HepG2 (cell line): ENCODE results near the gene SECTM1. TPM values are rescaled to one million over a fixed set of nuclear protein-coding genes. Genes with fewer than 3 reads are reported as not detected.

Source experiments
- ATAC-seq: fragments of 200-7000 bp; cut with Tn5 transposase; 3 replicates; pipeline ENCODE4 v1.9.1; 2020; ENCODE audit warnings: mild to moderate bottlenecking, moderate library complexity
- BruUV-seq: library from RNA; stranded (reverse); fragments of 400-500 nt; replicated peaks from 2 replicates; lab custom pipeline; 2021; lab: Mats Ljungman, UMichigan
- CTCF ChIA-PET: fragments of 300-600 bp; formaldehyde crosslinking; extraction: SDS; loops from one replicate; lab custom pipeline; 2021; ENCODE audit warnings: low total read pairs, inconsistent platforms, low intra/inter-chr PET ratio; lab: Yijun Ruan, JAX
- POLR2A ChIA-PET: fragments of 350-600 bp; sonication (Branson Sonifier 250); formaldehyde crosslinking; loops from one replicate; lab custom pipeline; 2020; ENCODE audit warnings: antibody characterized with exemption, inconsistent platforms; lab: Yijun Ruan, JAX
- DNase-seq: peaks from one replicate; pipeline ENCODE4 v3.0.0-alpha.2; 2015; ENCODE audit warnings: low spot score
- FAIRE-seq: peaks from 3 replicates; lab custom pipeline; 2011; peaks lifted over from hg19 to GRCh38; lab: Jason Lieb, UNC
- H2AFZ ChIP-seq: one replicate; pipeline ENCODE4 v1.6.1; 2011; ENCODE audit warnings: low read length, inconsistent platforms
- H3K27ac ChIP-seq: fragments of 300-600 bp; 3 replicates; pipeline ENCODE4 v1.8.0; 2011; ENCODE audit warnings: mixed run types, mild to moderate bottlenecking, mixed read lengths, low read length, inconsistent platforms; ENCODE audit not compliant: insufficient read depth; ENCODE audit errors: extremely low read length
- H3K27me3 ChIP-seq, 2 experiments: fragments of 200-600 bp in 1 of 2; 2 replicates in 1 of 2; 3 replicates in 1 of 2; pipeline versions ENCODE4 v1.6.0 to v1.8.0; 2011; ENCODE audit warnings: low read length in 2 of 2, mild to moderate bottlenecking in 2 of 2, moderate library complexity in 2 of 2, inconsistent platforms in 1 of 2; ENCODE audit not compliant: insufficient read depth in 2 of 2, control insufficient read depth in 1 of 2
- H3K36me3 ChIP-seq, 2 experiments: fragments of 200-600 bp in 1 of 2; replicated peaks in 1 of 2; 2 replicates in 1 of 2; 3 replicates in 1 of 2; pipeline versions ENCODE4 v1.5.1 to v1.8.0; 2011; ENCODE audit warnings: low read length in 2 of 2, inconsistent platforms in 1 of 2; ENCODE audit not compliant: insufficient read depth in 2 of 2, control insufficient read depth in 1 of 2
- H3K4me1 ChIP-seq: 2 replicates; pipeline ENCODE4 v1.5.1; 2012; ENCODE audit warnings: low read length, inconsistent platforms; ENCODE audit not compliant: insufficient read depth
- H3K4me2 ChIP-seq: 2 replicates; pipeline ENCODE4 v1.6.0; 2011; ENCODE audit warnings: low read depth, low read length, inconsistent platforms
- H3K4me3 ChIP-seq, 3 experiments: fragments of 200-600 bp in 1 of 3; sonication (generic), shearing (Covaris generic) in 1 of 3; replicated peaks in 1 of 3; 2 replicates each; pipeline ENCODE4 v1.5.1; 2011 to 2016; ENCODE audit warnings: low read length in 3 of 3, inconsistent platforms in 2 of 3, low read depth in 2 of 3, mild to moderate bottlenecking in 2 of 3, control low read depth in 1 of 3, mixed read lengths in 1 of 3; ENCODE audit not compliant: insufficient read depth in 1 of 3
- H3K79me2 ChIP-seq: one replicate; pipeline ENCODE4 v1.6.1; 2011; ENCODE audit warnings: low read length, inconsistent platforms; ENCODE audit not compliant: insufficient read depth
- H3K9ac ChIP-seq: 2 replicates; pipeline ENCODE4 v1.6.0; 2011; ENCODE audit warnings: mild to moderate bottlenecking, low read depth, low read length, inconsistent platforms; ENCODE audit not compliant: insufficient read depth
- H3K9me3 ChIP-seq: 2 replicates; pipeline ENCODE4 v1.5.1; 2012; ENCODE audit warnings: mild to moderate bottlenecking, low read length
- H4K20me1 ChIP-seq: 2 replicates; pipeline ENCODE4 v1.6.0; 2011; ENCODE audit warnings: inconsistent platforms, mild to moderate bottlenecking, low read length, moderate library complexity; ENCODE audit not compliant: insufficient read depth
- BORCS8-MEF2B ChIP-seq: sonication (generic); formaldehyde crosslinking; IDR thresholded peaks from 2 replicates; pipeline ENCODE4 v1.8.0; 2022; ENCODE audit warnings: mild to moderate bottlenecking, missing genetic modification reagents
- DNMT3B ChIP-seq: conservative IDR thresholded peaks from 2 replicates; pipeline ENCODE4 v1.6.1; 2016; ENCODE audit warnings: missing biosample characterization, control low read depth
- FIP1L1 ChIP-seq: fragments of 200-400 bp; formaldehyde crosslinking; IDR thresholded peaks from 2 replicates; pipeline ENCODE4 v1.6.1; 2018; ENCODE audit warnings: low read depth, mild to moderate bottlenecking, low read length, moderate library complexity, borderline replicate concordance; ENCODE audit not compliant: insufficient read depth
- KDM6A ChIP-seq: IDR thresholded peaks from 2 replicates; pipeline ENCODE4 v1.6.1; 2016; ENCODE audit warnings: low read depth
- KMT2B ChIP-seq: IDR thresholded peaks from 2 replicates; pipeline ENCODE4 v1.6.1; 2016; ENCODE audit warnings: missing genetic modification reagents, missing compliant biosample characterization
- PTBP1 ChIP-seq: fragments of 200-400 bp; formaldehyde crosslinking; IDR thresholded peaks from 2 replicates; pipeline ENCODE4 v1.6.1; 2018; ENCODE audit warnings: low read length, low read depth; ENCODE audit not compliant: poor library complexity, severe bottlenecking
- ZBTB1 ChIP-seq: sonication (generic); formaldehyde crosslinking; IDR thresholded peaks from 2 replicates; pipeline ENCODE4 v1.4.0; 2020; ENCODE audit warnings: missing genetic modification reagents, borderline replicate concordance
- ZC3H4 ChIP-seq: sonication (generic); formaldehyde crosslinking; IDR thresholded peaks from 2 replicates; pipeline ENCODE4 v1.4.0; 2020; ENCODE audit warnings: missing genetic modification reagents, borderline replicate concordance
- ZFYVE20 ChIP-seq: sonication (generic); formaldehyde crosslinking; IDR thresholded peaks from 2 replicates; pipeline ENCODE4 v1.8.0; 2023; ENCODE audit warnings: low read depth, mild to moderate bottlenecking, moderate library complexity, missing genetic modification reagents, borderline replicate concordance
- WGBS: methylation state at CpG from one replicate; pipeline ENCODE4 v1.1.6; 2017; ENCODE audit warnings: low lambda C conversion rate; 5-methylcytosine and 5-hydroxymethylcytosine counted together
- in situ Hi-C: cut with HindIII; loops from 2 replicates; pipeline ENCODE4 v1.10.0; 2017; ENCODE audit warnings: low pct_unique_long_range_greater_than_20kb; ENCODE audit not compliant: extremely low pct_ligation_motif_present
- intact Hi-C: fragments of 100-400 bp; cut with micrococcal nuclease; formaldehyde crosslinking; loops from one replicate; pipeline ENCODE4 v1.10.0; 2022; ENCODE audit not compliant: unreplicated experiment
- polyA plus RNA-seq, 8 experiments: library from polyadenylated mRNA; depleted of rRNA in 3 of 8; stranded (reverse) in 7 of 8; unstranded in 1 of 8; fragments of >200 nt; fragmentation: Illumina TruSeq in 4 of 8; extraction: Trizol in 4 of 8; gene quantifications; 2 replicates each; pipeline versions ENCODE4 v1.2.1 to v1.2.3, GENCODE V29; 2011 to 2016; ENCODE audit warnings: low read depth in 4 of 8, missing spikeins in 1 of 8, mixed read lengths in 1 of 8; ENCODE audit not compliant: insufficient read depth in 1 of 8
- total RNA-seq, 5 experiments: library from RNA; depleted of rRNA; stranded (reverse); fragments of >200 nt; fragmentation: Illumina TruSeq; extraction: Trizol; gene quantifications; 2 replicates each; pipeline ENCODE4 v1.2.3, GENCODE V29; 2016; ENCODE audit warnings: low read depth in 1 of 5
- TF ChIP-seq, protein P1 (sequence below): sonication (generic); formaldehyde crosslinking; IDR thresholded peaks from 2 replicates; pipeline ENCODE4 v1.5.1; 2020; ENCODE audit warnings: missing genetic modification reagents, mild to moderate bottlenecking, borderline replicate concordance
- TF ChIP-seq, protein P2 (sequence below): sonication (generic); formaldehyde crosslinking; IDR thresholded peaks from 2 replicates; pipeline ENCODE4 v1.4.0; 2020; ENCODE audit warnings: missing genetic modification reagents, mild to moderate bottlenecking, borderline replicate concordance
- TF ChIP-seq, protein P3 (sequence below): sonication (generic); formaldehyde crosslinking; IDR thresholded peaks from 2 replicates; pipeline ENCODE4 v1.4.0; 2020; ENCODE audit warnings: low read depth, mild to moderate bottlenecking, missing genetic modification reagents

SECTM1 gene
- total and polyA plus RNA-seq, 2 of the 13 experiments (the other 11 are each of a cell fraction or from before 2014, with no cell fraction given) = 3.5 to 5.3 TPM

DNA sequence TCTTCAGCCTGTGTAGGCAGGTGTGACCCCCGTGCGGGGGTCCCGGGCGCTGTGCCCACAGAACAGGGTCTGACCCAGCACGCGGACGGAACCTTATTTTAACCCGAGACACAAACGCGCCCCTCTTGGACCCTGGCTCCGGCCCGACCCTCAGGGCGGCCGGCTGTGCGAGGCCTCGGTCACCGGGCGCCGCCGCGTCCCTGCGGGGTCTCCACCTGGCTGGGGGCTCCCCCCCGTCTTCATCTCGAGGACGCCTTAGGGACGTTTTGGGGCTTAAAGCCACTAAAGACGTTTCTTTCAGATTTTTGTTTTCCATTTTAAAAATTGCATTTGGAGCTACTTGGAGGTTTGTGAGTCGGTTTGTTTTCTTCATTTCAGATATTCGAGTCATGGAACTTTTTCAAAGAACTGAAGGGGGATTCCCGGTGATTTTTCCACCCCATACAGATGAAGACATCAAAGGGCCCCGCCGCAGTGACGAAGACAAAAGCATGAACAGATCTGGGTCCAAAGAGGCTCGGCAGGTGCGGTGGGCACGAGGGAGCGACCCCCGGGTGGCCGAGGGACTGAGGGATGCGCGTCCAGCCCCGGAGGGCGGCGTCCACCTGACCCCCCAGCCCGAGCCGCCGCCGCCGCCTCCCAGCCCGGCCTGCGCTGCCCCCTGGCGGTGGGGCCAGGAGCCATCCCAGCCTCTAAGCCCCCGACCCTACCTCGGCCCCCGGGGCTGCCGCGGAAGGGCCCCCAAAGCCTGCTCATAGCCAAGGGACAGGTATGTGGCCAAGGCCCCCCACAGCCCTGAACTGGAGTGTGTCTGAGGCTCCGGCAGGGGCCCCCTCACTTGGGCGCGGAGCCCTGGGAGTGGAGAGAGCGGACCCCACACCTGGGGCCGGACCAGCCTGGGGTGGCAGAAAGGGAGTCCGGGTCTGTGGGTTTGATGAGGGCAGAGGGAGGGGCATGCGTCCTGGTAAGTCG is 12.3 kb downstream of the SECTM1 start (continued):
- TF ChIP-seq KDM6A (CRISPR knock-in tag) (no peak), ZBTB1 (CRISPR knock-in tag) (no peak), PTBP1 (no peak)
- TF ChIP-seq, protein P1, sequence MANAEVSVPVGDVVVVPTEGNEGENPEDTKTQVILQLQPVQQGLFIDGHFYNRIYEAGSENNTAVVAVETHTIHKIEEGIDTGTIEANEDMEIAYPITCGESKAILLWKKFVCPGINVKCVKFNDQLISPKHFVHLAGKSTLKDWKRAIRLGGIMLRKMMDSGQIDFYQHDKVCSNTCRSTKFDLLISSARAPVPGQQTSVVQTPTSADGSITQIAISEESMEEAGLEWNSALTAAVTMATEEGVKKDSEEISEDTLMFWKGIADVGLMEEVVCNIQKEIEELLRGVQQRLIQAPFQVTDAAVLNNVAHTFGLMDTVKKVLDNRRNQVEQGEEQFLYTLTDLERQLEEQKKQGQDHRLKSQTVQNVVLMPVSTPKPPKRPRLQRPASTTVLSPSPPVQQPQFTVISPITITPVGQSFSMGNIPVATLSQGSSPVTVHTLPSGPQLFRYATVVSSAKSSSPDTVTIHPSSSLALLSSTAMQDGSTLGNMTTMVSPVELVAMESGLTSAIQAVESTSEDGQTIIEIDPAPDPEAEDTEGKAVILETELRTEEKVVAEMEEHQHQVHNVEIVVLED (CRISPR knock-in tag) = no peak

DNA sequence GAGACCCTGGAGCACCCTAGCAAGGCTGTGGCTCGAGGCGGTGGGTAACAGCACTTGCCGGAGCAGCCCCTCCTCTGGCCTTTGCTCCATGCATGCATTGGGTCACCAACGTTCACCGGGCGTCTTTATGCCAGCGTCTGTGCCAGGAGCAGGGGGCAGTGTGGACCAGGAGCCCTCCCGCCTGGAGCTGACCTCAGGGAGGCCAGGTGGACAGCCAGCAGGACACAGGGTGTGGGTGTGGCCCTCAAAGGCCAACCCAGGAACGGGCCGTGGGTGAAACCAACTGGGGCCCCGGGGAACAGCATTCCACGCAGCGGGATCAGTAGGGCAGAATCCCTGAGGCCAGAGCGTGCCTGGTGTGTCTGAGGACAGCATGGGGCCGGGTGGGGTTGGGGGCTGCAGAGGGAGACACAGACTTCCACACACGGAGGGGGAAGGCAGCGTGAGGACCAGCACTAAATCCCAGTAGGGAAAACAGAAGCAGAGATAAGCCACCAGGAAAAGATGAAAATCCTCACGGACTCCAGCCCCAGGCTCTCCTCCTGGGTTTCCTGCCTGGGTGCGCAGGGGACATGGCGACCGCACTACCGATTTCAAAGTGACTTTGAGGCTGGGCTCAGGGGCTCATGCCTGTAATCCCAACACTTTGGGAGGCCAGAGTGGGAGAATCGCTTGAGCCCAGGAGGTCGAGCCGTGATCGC is 13.3 kb downstream of the SECTM1 start:
- Histone ChIP-seq H3K36me3 (no peaks in the 10 kb centered on the region), H2AFZ (no peak overlapping the region), H3K4me2 (peak overlapping the region; percentile 81), H3K27me3 (no peaks in the 10 kb centered on the region; a peak in 1 of 5 replicates), H3K9me3 (no peaks in the 10 kb centered on the region), H3K9ac (peak overlapping the region; percentile 69), H4K20me1 (no peaks in the 10 kb centered on the region), H3K79me2 (peaks cover 3% of the 10 kb centered on the region), H3K4me1 (peaks cover 88% of the 10 kb centered on the region), H3K4me3 (peak overlapping the region; percentile 22 to 71 (median 55); a peak in 5 of 6 replicates), H3K27ac (peak overlapping the region; percentile 63)
- intact Hi-C loops = loop anchor here (2.0 kb wide), 1 partner anchor 19 kb away; no protein-coding TSS in a partner anchor
- in situ Hi-C loops = loop anchor here (5.0 kb wide), 1 partner anchor 78 kb away; no protein-coding TSS in a partner anchor
- ChIA-PET POLR2A (interaction anchor here (0.9 to 20.8 kb wide), 8 partner anchors 8 to 77 kb away, joined by 3 to 270 read pairs (median 4); no protein-coding TSS in a partner anchor), CTCF (interaction anchor here (0.6 to 3.1 kb wide), 4 partner anchors 20 to 116 kb away, joined by 3 to 26 read pairs (median 8); no protein-coding TSS in a partner anchor)
- peak; percentile 1 for ATAC-seq
- no TSS peak for BruUV-seq
- 7% methylated on average over 18 of the region's 26 CpGs for whole genome bisulfite sequencing
- FAIRE-seq = peak; percentile 48
- no peak for DNase-seq
- TF ChIP-seq ZFYVE20 (CRISPR knock-in tag) (no peak), FIP1L1 (no peak), ZC3H4 (CRISPR knock-in tag) (no peak), KMT2B (peak; percentile 26; the same call in 1 of the 2 replicates), BORCS8-MEF2B (CRISPR knock-in tag) (no peak), DNMT3B (no peak)
- TF ChIP-seq, protein P1 (CRISPR knock-in tag) = peak; percentile 57
- TF ChIP-seq, protein P2, sequence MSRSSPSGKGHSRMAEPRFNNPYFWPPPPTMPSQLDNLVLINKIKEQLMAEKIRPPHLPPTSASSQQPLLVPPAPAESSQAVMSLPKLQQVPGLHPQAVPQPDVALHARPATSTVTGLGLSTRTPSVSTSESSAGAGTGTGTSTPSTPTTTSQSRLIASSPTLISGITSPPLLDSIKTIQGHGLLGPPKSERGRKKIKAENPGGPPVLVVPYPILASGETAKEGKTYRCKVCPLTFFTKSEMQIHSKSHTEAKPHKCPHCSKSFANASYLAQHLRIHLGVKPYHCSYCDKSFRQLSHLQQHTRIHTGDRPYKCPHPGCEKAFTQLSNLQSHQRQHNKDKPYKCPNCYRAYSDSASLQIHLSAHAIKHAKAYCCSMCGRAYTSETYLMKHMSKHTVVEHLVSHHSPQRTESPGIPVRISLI = peak; percentile 25; the same call in 1 of the 2 replicates
- TF ChIP-seq, protein P3, sequence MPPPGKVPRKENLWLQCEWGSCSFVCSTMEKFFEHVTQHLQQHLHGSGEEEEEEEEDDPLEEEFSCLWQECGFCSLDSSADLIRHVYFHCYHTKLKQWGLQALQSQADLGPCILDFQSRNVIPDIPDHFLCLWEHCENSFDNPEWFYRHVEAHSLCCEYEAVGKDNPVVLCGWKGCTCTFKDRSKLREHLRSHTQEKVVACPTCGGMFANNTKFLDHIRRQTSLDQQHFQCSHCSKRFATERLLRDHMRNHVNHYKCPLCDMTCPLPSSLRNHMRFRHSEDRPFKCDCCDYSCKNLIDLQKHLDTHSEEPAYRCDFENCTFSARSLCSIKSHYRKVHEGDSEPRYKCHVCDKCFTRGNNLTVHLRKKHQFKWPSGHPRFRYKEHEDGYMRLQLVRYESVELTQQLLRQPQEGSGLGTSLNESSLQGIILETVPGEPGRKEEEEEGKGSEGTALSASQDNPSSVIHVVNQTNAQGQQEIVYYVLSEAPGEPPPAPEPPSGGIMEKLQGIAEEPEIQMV = peak; percentile 52; the same call in 1 of the 2 replicates
